Neural cell (in vitro differentiated cells): ENCODE measurements around the gene UFD1. TPM values are rescaled to one million over a fixed set of nuclear protein-coding genes. Genes with fewer than 3 reads are reported as not detected.

ENCODE experiments used
- H2AFZ ChIP-seq: fragments of 200-600, 300-800 bp; sonication (generic), shearing (Covaris generic); 2 replicates; pipeline ENCODE4 v1.6.0; 2014; ENCODE audit warnings: low read depth, mild to moderate bottlenecking, antibody characterized with exemption, low read length, moderate library complexity
- H3F3A ChIP-seq: fragments of 200-600 bp; shearing (Covaris generic); 2 replicates; pipeline ENCODE4 v1.6.1; 2016; ENCODE audit warnings: mild to moderate bottlenecking, moderate library complexity, mixed read lengths, antibody characterized with exemption, low read length; ENCODE audit not compliant: insufficient read depth, poor library complexity, severe bottlenecking
- H3K27ac ChIP-seq: fragments of 200-600, 300-800 bp; sonication (generic), shearing (Covaris generic); 2 replicates; pipeline ENCODE4 v1.5.1; 2014; ENCODE audit warnings: mild to moderate bottlenecking, low read length, moderate library complexity
- H3K27me3 ChIP-seq: fragments of 300-800, 200-600 bp; sonication (generic), shearing (Covaris generic); 2 replicates; pipeline ENCODE4 v1.6.0; 2014; ENCODE audit warnings: mild to moderate bottlenecking, low read depth, low read length, moderate library complexity; ENCODE audit not compliant: insufficient read depth
- H3K36me3 ChIP-seq: fragments of 300-800, 200-600 bp; sonication (generic), shearing (Covaris generic); 2 replicates; pipeline ENCODE4 v1.5.1; 2014; ENCODE audit warnings: mild to moderate bottlenecking, antibody characterized with exemption, low read length, moderate library complexity; ENCODE audit not compliant: insufficient read depth
- H3K4me2 ChIP-seq: fragments of 300-800, 200-600 bp; sonication (generic), shearing (Covaris generic); 2 replicates; pipeline ENCODE4 v1.6.0; 2014; ENCODE audit warnings: mild to moderate bottlenecking, low read length
- H3K4me3 ChIP-seq: fragments of 300-800, 200-600 bp; sonication (generic), shearing (Covaris generic); 2 replicates; pipeline ENCODE4 v1.5.1; 2014; ENCODE audit warnings: mild to moderate bottlenecking, low read length, moderate library complexity
- H3K79me2 ChIP-seq: fragments of 200-600 bp; shearing (Covaris generic); replicated peaks from 2 replicates; pipeline ENCODE4 v1.6.0; 2014; ENCODE audit warnings: mild to moderate bottlenecking, low read length, moderate library complexity; ENCODE audit not compliant: insufficient read depth
- H3K9ac ChIP-seq: fragments of 300-800, 200-600 bp; sonication (generic), shearing (Covaris generic); 2 replicates; pipeline ENCODE4 v1.6.1; 2016; ENCODE audit warnings: mild to moderate bottlenecking, low read length, mixed read lengths
- H3K9me2 ChIP-seq: fragments of 200-600 bp; shearing (Covaris generic); 2 replicates; pipeline ENCODE4 v1.6.1; 2016; ENCODE audit warnings: mild to moderate bottlenecking, low read length, mixed read lengths; ENCODE audit not compliant: insufficient read depth
- H3K9me3 ChIP-seq: fragments of 200-600, 300-800 bp; sonication (generic), shearing (Covaris generic); 2 replicates; pipeline ENCODE4 v1.6.1; 2016; ENCODE audit warnings: mild to moderate bottlenecking, mixed run types, low read length, moderate library complexity, mixed read lengths
- H4K20me1 ChIP-seq: fragments of 200-600 bp; shearing (Covaris generic); 2 replicates; pipeline ENCODE4 v1.6.1; 2016; ENCODE audit warnings: mild to moderate bottlenecking, mixed run types; ENCODE audit not compliant: insufficient read depth
- CTCF ChIP-seq: fragments of 450-650 bp; IDR thresholded peaks from 2 replicates; pipeline ENCODE4 v1.5.1; 2014; ENCODE audit warnings: antibody characterized with exemption, mild to moderate bottlenecking, moderate library complexity; ENCODE audit not compliant: poor library complexity, severe bottlenecking
- EP300 ChIP-seq: fragments of 450-650 bp; conservative IDR thresholded peaks from 2 replicates; pipeline ENCODE4 v1.6.1; 2014; ENCODE audit warnings: antibody characterized with exemption, mild to moderate bottlenecking, moderate library complexity; ENCODE audit not compliant: poor library complexity, severe bottlenecking
- EZH2 ChIP-seq: fragments of 200-600, 300-800 bp; shearing (Covaris generic), sonication (generic); IDR thresholded peaks from 2 replicates; pipeline ENCODE4 v1.6.1; 2014; ENCODE audit warnings: antibody characterized with exemption, low read length, borderline replicate concordance, mild to moderate bottlenecking; ENCODE audit not compliant: insufficient read depth, poor library complexity, severe bottlenecking
- MXI1 ChIP-seq: fragments of 450-650 bp; conservative IDR thresholded peaks from 2 replicates; pipeline ENCODE4 v1.6.1; 2014; ENCODE audit warnings: antibody characterized with exemption, mild to moderate bottlenecking; ENCODE audit not compliant: poor library complexity, severe bottlenecking
- POLR2AphosphoS5 ChIP-seq: IDR thresholded peaks from 2 replicates; pipeline ENCODE4 v1.6.1; 2012
- RAD21 ChIP-seq: fragments of 450-650 bp; conservative IDR thresholded peaks from 2 replicates; pipeline ENCODE4 v1.6.1; 2014; ENCODE audit warnings: antibody characterized with exemption, mild to moderate bottlenecking, moderate library complexity
- REST ChIP-seq: IDR thresholded peaks from 2 replicates; pipeline ENCODE4 v1.6.1; 2012; ENCODE audit warnings: borderline replicate concordance
- SMC3 ChIP-seq: fragments of 450-650 bp; conservative IDR thresholded peaks from 2 replicates; pipeline ENCODE4 v1.6.1; 2014; ENCODE audit warnings: antibody characterized with exemption, mild to moderate bottlenecking, moderate library complexity; ENCODE audit not compliant: poor library complexity
- TAF1 ChIP-seq: IDR thresholded peaks from 2 replicates; pipeline ENCODE4 v1.6.1; 2012; ENCODE audit warnings: low read depth
- polyA plus RNA-seq: library from polyadenylated mRNA; depleted of rRNA; stranded (reverse); fragments of >200 nt; gene quantifications from 2 replicates; pipeline ENCODE4 v1.2.3, GENCODE V29; 2014

UFD1 gene
- polyA plus RNA-seq, 1 donor from 2014 or later: 56.9 TPM

GRCh38 chr22:19505735-19506126 lies 26.7 kb upstream of the UFD1 start:
- no peaks in the 10 kb centered on the region for H3K79me2 ChIP-seq
- H3K4me2 ChIP-seq: no peak overlapping the region
- no peaks in the 10 kb centered on the region for H3K36me3 ChIP-seq
- no peak overlapping the region for H3K4me3 ChIP-seq
- no peak overlapping the region for H3K9ac ChIP-seq
- no peak for TF ChIP-seq RAD21
- no peak for TF ChIP-seq EP300
- TF ChIP-seq EZH2: no peak
- no peak for TF ChIP-seq TAF1
- no peak for TF ChIP-seq REST
- no peak for TF ChIP-seq SMC3
- TF ChIP-seq CTCF: no peak
- no peak for TF ChIP-seq MXI1
- TF ChIP-seq POLR2AphosphoS5: no peak
- no peaks in the 10 kb centered on the region for H3K27me3 ChIP-seq
- no peaks in the 10 kb centered on the region for H3F3A ChIP-seq
- no peaks in the 10 kb centered on the region for H4K20me1 ChIP-seq
- H3K9me3 ChIP-seq: no peaks in the 10 kb centered on the region
- no peak overlapping the region for H2AFZ ChIP-seq
- no peak overlapping the region for H3K27ac ChIP-seq
- no peaks in the 10 kb centered on the region for H3K9me2 ChIP-seq

- Histone ChIP-seq H3K4me2 (no peak overlapping the region), H4K20me1 (no peaks in the 10 kb centered on the region), H3K9me3 (no peaks in the 10 kb centered on the region), H3K9me2 (no peaks in the 10 kb centered on the region), H3K27ac (no peak overlapping the region), H3K27me3 (no peaks in the 10 kb centered on the region), H3K79me2 (no peaks in the 10 kb centered on the region), H2AFZ (no peak overlapping the region), H3K9ac (no peak overlapping the region), H3F3A (no peaks in the 10 kb centered on the region), H3K36me3 (no peaks in the 10 kb centered on the region), H3K4me3 (no peak overlapping the region)
- no peak for TF ChIP-seq SMC3
- no peak for TF ChIP-seq CTCF
- TF ChIP-seq EZH2: no peak
- no peak for TF ChIP-seq EP300
- TF ChIP-seq MXI1: no peak
- no peak for TF ChIP-seq REST
- no peak for TF ChIP-seq TAF1
- no peak for TF ChIP-seq RAD21
- TF ChIP-seq POLR2AphosphoS5: no peak
These were observed 26.1 kb upstream of the UFD1 start for GRCh38 chr22:19504900-19505734.
